ENCODE measurements around the gene PTPN12.

GRCh38 chr7:77501192-77501515 lies 35.9 kb upstream of the PTPN12 start:
- TF ChIP-seq CTCF (IDR thresholded peaks at IDR 0.05; ENCODE audit: insufficient read depth, low read length), result no peak
- TF ChIP-seq POLR2AphosphoS5 (IDR thresholded peaks at IDR 0.05; ENCODE audit: low read depth), result no peak
- peak; percentile 90 for TF ChIP-seq SPI1 (IDR thresholded peaks at IDR 0.05; ENCODE audit: borderline replicate concordance, low read depth)
